Loucy (cell line): ENCODE data around the gene FARS2.

Experiments
- H2AFZ ChIP-seq: fragments of 200-600 bp; sonication (generic); 2 replicates; pipeline ENCODE4 v1.6.0; 2016; ENCODE audit warnings: antibody characterized with exemption, mild to moderate bottlenecking, low read length, moderate library complexity
- H3F3A ChIP-seq: fragments of 200-600 bp; 2 replicates; pipeline ENCODE4 v1.6.0; 2016; ENCODE audit warnings: antibody characterized with exemption, low read depth, mild to moderate bottlenecking
- H3K27me3 ChIP-seq: fragments of 200-600 bp; sonication (generic); 2 replicates; pipeline ENCODE4 v1.6.1; 2014; ENCODE audit warnings: low read length, mild to moderate bottlenecking; ENCODE audit not compliant: insufficient read depth, poor library complexity, severe bottlenecking
- H3K36me3 ChIP-seq: fragments of 200-600 bp; sonication (generic); 2 replicates; pipeline ENCODE4 v1.6.1; 2016; ENCODE audit warnings: low read length; ENCODE audit not compliant: insufficient read depth
- H3K4me1 ChIP-seq: fragments of 200-600 bp; sonication (generic); 2 replicates; pipeline ENCODE4 v1.5.1; 2014; ENCODE audit warnings: low read length, mild to moderate bottlenecking; ENCODE audit not compliant: insufficient read depth, poor library complexity, severe bottlenecking
- H3K4me2 ChIP-seq: fragments of 200-600 bp; sonication (generic); 2 replicates; pipeline ENCODE4 v1.6.0; 2014; ENCODE audit warnings: antibody characterized with exemption, low read length, low read depth, mild to moderate bottlenecking; ENCODE audit not compliant: poor library complexity, severe bottlenecking
- H3K4me3 ChIP-seq: fragments of 200-600 bp; sonication (generic); 2 replicates; pipeline ENCODE4 v1.5.1; 2014; ENCODE audit warnings: low read length, mild to moderate bottlenecking, mixed read lengths; ENCODE audit not compliant: poor library complexity, severe bottlenecking
- H3K79me2 ChIP-seq: fragments of 200-600 bp; sonication (generic); 2 replicates; pipeline ENCODE4 v1.6.1; 2014; ENCODE audit warnings: low read length; ENCODE audit not compliant: insufficient read depth
- H3K9ac ChIP-seq: fragments of 200-600 bp; sonication (generic); 2 replicates; pipeline ENCODE4 v1.6.0; 2014; ENCODE audit warnings: mild to moderate bottlenecking, low read depth, low read length, moderate library complexity; ENCODE audit not compliant: poor library complexity, severe bottlenecking
- H3K9me2 ChIP-seq: fragments of 200-600 bp; sonication (generic); replicated peaks from 2 replicates; pipeline ENCODE4 v1.6.1; 2016; ENCODE audit warnings: low read depth, low read length, mixed read lengths
- H3K9me3 ChIP-seq: fragments of 200-600 bp; sonication (generic); 2 replicates; pipeline ENCODE4 v1.6.1; 2014; ENCODE audit warnings: mild to moderate bottlenecking, antibody characterized with exemption, low read length, low read depth; ENCODE audit not compliant: insufficient read depth
- H4K20me1 ChIP-seq: fragments of 200-600 bp; sonication (generic); 2 replicates; pipeline ENCODE4 v1.6.0; 2014; ENCODE audit warnings: antibody characterized with exemption, low read length, mild to moderate bottlenecking; ENCODE audit not compliant: insufficient read depth, poor library complexity, severe bottlenecking
- EZH2phosphoT487 ChIP-seq: fragments of 200-600 bp; IDR thresholded peaks from 2 replicates; pipeline ENCODE4 v1.6.1; 2018; ENCODE audit warnings: antibody characterized with exemption, mild to moderate bottlenecking, moderate library complexity, borderline replicate concordance
- TF ChIP-seq, protein P1 (sequence below): fragments of 200-600 bp; sonication (generic); conservative IDR thresholded peaks from 2 replicates; pipeline ENCODE4 v1.5.1; 2014; ENCODE audit warnings: mild to moderate bottlenecking, antibody characterized with exemption, low read length

FARS2 gene

DNA sequence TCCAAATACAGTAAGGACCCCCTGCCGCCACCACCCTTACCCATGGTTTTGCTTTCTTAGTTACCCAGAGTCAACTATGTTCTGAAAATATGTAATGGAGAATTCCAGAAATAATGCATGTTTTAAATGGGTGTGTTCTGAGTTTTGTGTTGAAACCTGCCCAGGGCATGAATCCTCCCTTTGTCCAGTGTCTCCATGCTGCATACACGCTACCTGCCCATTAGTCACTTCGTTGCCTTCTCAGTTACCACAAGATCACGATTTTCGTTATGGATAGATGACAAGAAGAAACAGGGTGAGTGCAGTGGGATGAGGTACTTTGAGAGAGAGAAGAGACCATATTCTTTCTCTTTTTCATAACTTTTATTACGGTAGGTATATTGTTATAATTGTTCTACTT, 10.6 kb downstream of the FARS2 start:
- no peak overlapping the region for H2AFZ ChIP-seq
- no peaks in the 10 kb centered on the region; the same call in 1 of the 2 replicates for H3F3A ChIP-seq
- H3K9ac ChIP-seq, result no peak overlapping the region
- no peak overlapping the region for H3K4me2 ChIP-seq
- no peaks in the 10 kb centered on the region for H3K9me2 ChIP-seq
- H4K20me1 ChIP-seq, result no peaks in the 10 kb centered on the region
- H3K27me3 ChIP-seq, result no peaks in the 10 kb centered on the region
- H3K79me2 ChIP-seq, result peaks cover 7% of the 10 kb centered on the region; the same call in 1 of the 2 replicates
- H3K4me3 ChIP-seq, result no peak overlapping the region
- no peak for TF ChIP-seq EZH2phosphoT487
- TF ChIP-seq, protein P1, sequence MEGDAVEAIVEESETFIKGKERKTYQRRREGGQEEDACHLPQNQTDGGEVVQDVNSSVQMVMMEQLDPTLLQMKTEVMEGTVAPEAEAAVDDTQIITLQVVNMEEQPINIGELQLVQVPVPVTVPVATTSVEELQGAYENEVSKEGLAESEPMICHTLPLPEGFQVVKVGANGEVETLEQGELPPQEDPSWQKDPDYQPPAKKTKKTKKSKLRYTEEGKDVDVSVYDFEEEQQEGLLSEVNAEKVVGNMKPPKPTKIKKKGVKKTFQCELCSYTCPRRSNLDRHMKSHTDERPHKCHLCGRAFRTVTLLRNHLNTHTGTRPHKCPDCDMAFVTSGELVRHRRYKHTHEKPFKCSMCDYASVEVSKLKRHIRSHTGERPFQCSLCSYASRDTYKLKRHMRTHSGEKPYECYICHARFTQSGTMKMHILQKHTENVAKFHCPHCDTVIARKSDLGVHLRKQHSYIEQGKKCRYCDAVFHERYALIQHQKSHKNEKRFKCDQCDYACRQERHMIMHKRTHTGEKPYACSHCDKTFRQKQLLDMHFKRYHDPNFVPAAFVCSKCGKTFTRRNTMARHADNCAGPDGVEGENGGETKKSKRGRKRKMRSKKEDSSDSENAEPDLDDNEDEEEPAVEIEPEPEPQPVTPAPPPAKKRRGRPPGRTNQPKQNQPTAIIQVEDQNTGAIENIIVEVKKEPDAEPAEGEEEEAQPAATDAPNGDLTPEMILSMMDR, result no peak
- H3K36me3 ChIP-seq, result no peaks in the 10 kb centered on the region
- peaks cover 5% of the 10 kb centered on the region for H3K4me1 ChIP-seq
- H3K9me3 ChIP-seq, result no peaks in the 10 kb centered on the region

GRCh38 chr6:5274231-5274630, 12.9 kb downstream of the FARS2 start:
- Histone ChIP-seq H3K4me2 (no peak overlapping the region), H3F3A (no peaks in the 10 kb centered on the region; the same call in 1 of the 2 replicates)
- TF ChIP-seq EZH2phosphoT487, result no peak
- TF ChIP-seq, protein P1, result no peak

GRCh38 chr6:5275497-5275896, 14.2 kb downstream of the FARS2 start:
- Histone ChIP-seq H3F3A (no peaks in the 10 kb centered on the region; the same call in 1 of the 2 replicates), H3K9me2 (no peaks in the 10 kb centered on the region), H2AFZ (no peak overlapping the region), H4K20me1 (no peaks in the 10 kb centered on the region), H3K27me3 (no peaks in the 10 kb centered on the region), H3K4me2 (no peak overlapping the region), H3K9me3 (no peaks in the 10 kb centered on the region), H3K4me3 (no peak overlapping the region), H3K79me2 (peaks cover 7% of the 10 kb centered on the region; the same call in 1 of the 2 replicates), H3K4me1 (peaks cover 15% of the 10 kb centered on the region), H3K36me3 (no peaks in the 10 kb centered on the region), H3K9ac (no peak overlapping the region)
- TF ChIP-seq EZH2phosphoT487, result no peak
- TF ChIP-seq, protein P1, result peak; percentile 31

More at GRCh38 chr6:5274231-5274630, 12.9 kb downstream of the FARS2 start:
- Histone ChIP-seq H3K9me2 (no peaks in the 10 kb centered on the region), H3K4me3 (no peak overlapping the region), H3K36me3 (no peaks in the 10 kb centered on the region), H3K9me3 (no peaks in the 10 kb centered on the region), H3K9ac (no peak overlapping the region), H2AFZ (no peak overlapping the region), H4K20me1 (no peaks in the 10 kb centered on the region), H3K27me3 (no peaks in the 10 kb centered on the region), H3K4me1 (peaks cover 5% of the 10 kb centered on the region), H3K79me2 (peaks cover 7% of the 10 kb centered on the region; the same call in 1 of the 2 replicates)
